Middle frontal gyrus (tissue), 1 donor: Measurements from ENCODE around the gene CUL1.
"Not testable (repeated sequence)": the region's sequence is repeated elsewhere in the genome, so short reads cannot be mapped to it uniquely, and the experiment has no call there.

Source experiments
- DNase-seq: peaks from one replicate; pipeline ENCODE4 v3.0.0-alpha.2; 2015; ENCODE audit warnings: low spot score; ENCODE audit errors: extremely low spot score

Gene CUL1

GRCh38 chr7:148697256-148698006 is 1.3 kb upstream of the CUL1 start:
- no peak for DNase-seq

- DNase-seq = no peak
Observed at GRCh38 chr7:148698007-148698396, 701 bp upstream of the CUL1 start.

GRCh38 chr7:148699024-148699781 is 500 bp downstream of the CUL1 start:
- no peak for DNase-seq

GRCh38 chr7:148699782-148700629 is 1.3 kb downstream of the CUL1 start:
- no peak for DNase-seq

- DNase-seq = no peak
Observed at GRCh38 chr7:148700661-148701064, 2.0 kb downstream of the CUL1 start.

- DNase-seq = no peak
Observed at GRCh38 chr7:148701414-148701813, 2.7 kb downstream of the CUL1 start.

GRCh38 chr7:148702876-148703670 is 4.4 kb downstream of the CUL1 start:
- no peak for DNase-seq

GRCh38 chr7:148703671-148703962 is 4.9 kb downstream of the CUL1 start:
- DNase-seq = not testable (repeated sequence)

GRCh38 chr7:148704189-148704588 is 5.5 kb downstream of the CUL1 start:
- DNase-seq = no peak

GRCh38 chr7:148704970-148705369 is 6.3 kb downstream of the CUL1 start:
- DNase-seq = no peak

- DNase-seq = no peak
Observed at GRCh38 chr7:148706368-148706767, 7.7 kb downstream of the CUL1 start.

- DNase-seq = no peak
Observed at GRCh38 chr7:148708026-148708885, 9.6 kb downstream of the CUL1 start.

- DNase-seq = no peak
Observed at GRCh38 chr7:148709014-148709413, 10.3 kb downstream of the CUL1 start.

GRCh38 chr7:148710426-148710825 is 11.7 kb downstream of the CUL1 start:
- DNase-seq = not testable (repeated sequence)

GRCh38 chr7:148711191-148712102 is 12.7 kb downstream of the CUL1 start:
- no peak for DNase-seq

- DNase-seq = no peak
Observed at GRCh38 chr7:148712678-148713329, 14.1 kb downstream of the CUL1 start.

GRCh38 chr7:148714498-148714897 is 15.8 kb downstream of the CUL1 start:
- no peak for DNase-seq

- no peak for DNase-seq
Observed at GRCh38 chr7:148715027-148715426, 16.3 kb downstream of the CUL1 start.
